Dedifferentiated amniotic fluid mesenchymal stem cell (primary cell): ENCODE data around the gene CTNNAL1.
"Not testable (repeated sequence)": the region's sequence is repeated elsewhere in the genome, so short reads cannot be mapped to it uniquely, and the experiment has no call there.

ENCODE experiments used
- DNase-seq: peaks from one replicate; pipeline ENCODE4 v3.0.0-alpha.2; 2016; ENCODE audit errors: extremely low spot score

The CTNNAL1 gene

GRCh38 chr9:108994695-108995094 is 18.6 kb downstream of the CTNNAL1 start:
- DNase-seq: no peak

- DNase-seq: no peak
Observed at GRCh38 chr9:108991479-108991878, 21.8 kb downstream of the CTNNAL1 start.

GRCh38 chr9:108983885-108984284 is 29.4 kb downstream of the CTNNAL1 start:
- DNase-seq: no peak

GRCh38 chr9:108980893-108981292 is 32.4 kb downstream of the CTNNAL1 start:
- DNase-seq: no peak

GRCh38 chr9:108978205-108978604 is 35.1 kb downstream of the CTNNAL1 start:
- no peak for DNase-seq

GRCh38 chr9:108973895-108974294 is 39.4 kb downstream of the CTNNAL1 start:
- no peak for DNase-seq

- no peak for DNase-seq
Observed at GRCh38 chr9:108972626-108973209, 40.6 kb downstream of the CTNNAL1 start.

GRCh38 chr9:108972186-108972585 is 41.1 kb downstream of the CTNNAL1 start:
- DNase-seq: no peak

- DNase-seq: not testable (repeated sequence)
Observed at GRCh38 chr9:108971392-108971791, 41.9 kb downstream of the CTNNAL1 start.

GRCh38 chr9:108967916-108968315 is 45.4 kb downstream of the CTNNAL1 start:
- DNase-seq: no peak

- no peak for DNase-seq
Observed at GRCh38 chr9:108963459-108964143, 49.7 kb downstream of the CTNNAL1 start.

- no peak for DNase-seq
Observed at GRCh38 chr9:108961151-108961550, 52.1 kb downstream of the CTNNAL1 start.

- DNase-seq: no peak
Observed at GRCh38 chr9:108960331-108960730, 53.0 kb downstream of the CTNNAL1 start.

- no peak for DNase-seq
Observed at GRCh38 chr9:108956631-108957026, 56.7 kb downstream of the CTNNAL1 start.

GRCh38 chr9:108956022-108956630 is 57.2 kb downstream of the CTNNAL1 start:
- DNase-seq: no peak

GRCh38 chr9:108953983-108954574 is 59.2 kb downstream of the CTNNAL1 start:
- peak; percentile 84 for DNase-seq

- DNase-seq: no peak
Observed at GRCh38 chr9:108951578-108951977, 61.7 kb downstream of the CTNNAL1 start.

GRCh38 chr9:108950168-108950567 is 63.1 kb downstream of the CTNNAL1 start:
- DNase-seq: no peak

- no peak for DNase-seq
Observed at GRCh38 chr9:108939975-108940374, 73.3 kb downstream of the CTNNAL1 start.

GRCh38 chr9:108937561-108938305 is 75.6 kb downstream of the CTNNAL1 start:
- no peak for DNase-seq

GRCh38 chr9:108934323-108934893 is 78.9 kb downstream of the CTNNAL1 start, which contains the start of gene ABITRAM:
Gene ABITRAM (plus strand): TSS chr9:108934400. CDS start chr9:108934487, 87 bp downstream.
- peak; percentile 69 for DNase-seq
